ENCODE data around the gene TMEM250. TPM values are rescaled to one million over a fixed set of nuclear protein-coding genes. Genes with fewer than 3 reads are reported as not detected.

TMEM250 gene
- polyA plus RNA-seq, 1 of the 3 experiments (the other 2 are of a cell fraction), result 25.9 TPM

- 64% methylated on average over 4 of the region's 4 CpGs for WGBS (ENCODE audit: low lambda C conversion rate)
- POLR2A ChIA-PET, result no interaction called here
- H3K4me2 ChIP-seq, result no peak overlapping the region
Observed at GRCh38 chr9:136152543-136152866, 33.8 kb upstream of the TMEM250 start.

GRCh38 chr9:136151848-136152542, 33.3 kb upstream of the TMEM250 start:
- POLR2A ChIA-PET, result no interaction called here
- no peaks in the 10 kb centered on the region for H3K36me3 ChIP-seq (replicated peaks in 1 of 2; ENCODE audit: control insufficient read depth in 1 of 2, insufficient read depth in 2 of 2, low read length in 1 of 2)
- no peaks in the 10 kb centered on the region for H3K79me2 ChIP-seq (ENCODE audit: insufficient read depth)
- no peaks in the 10 kb centered on the region for H4K20me1 ChIP-seq (ENCODE audit: insufficient read depth)
- 80% methylated on average over 19 of the region's 27 CpGs for WGBS (ENCODE audit: low lambda C conversion rate)
- H2AFZ ChIP-seq (ENCODE audit: low read depth), result no peak overlapping the region
- no peaks in the 10 kb centered on the region for H3K9me2 ChIP-seq
- CTCF ChIA-PET, result interaction anchor here (1.6 kb wide), 1 partner anchor 13 kb away, joined by 3 read pairs; no protein-coding TSS in a partner anchor
- no peak for DNase-seq
- no peak overlapping the region for H3K27ac ChIP-seq (ENCODE audit: low read depth in 2 of 2, low read length in 1 of 2)
- H3K4me3 ChIP-seq (ENCODE audit: low read depth in 2 of 2, low read length in 1 of 2), result no peak overlapping the region
- no peaks in the 10 kb centered on the region for H3F3A ChIP-seq (replicated peaks; ENCODE audit: insufficient read depth)
- H3K9me3 ChIP-seq, result no peaks in the 10 kb centered on the region
- H3K27me3 ChIP-seq (ENCODE audit: insufficient read depth), result peaks cover 28% of the 10 kb centered on the region
- H3K4me2 ChIP-seq, result no peak overlapping the region
- no peak overlapping the region for H3K9ac ChIP-seq
- no peaks in the 10 kb centered on the region for H3K4me1 ChIP-seq (ENCODE audit: control insufficient read depth in 1 of 2, insufficient read depth in 2 of 2, low read depth in 1 of 2, low read length in 1 of 2)
- TF ChIP-seq RFX5 (IDR thresholded peaks at IDR 0.05; ENCODE audit: low read length) (no peak), JUND (IDR thresholded peaks at IDR 0.05) (no peak), PBX3 (IDR thresholded peaks at IDR 0.05) (no peak), FOSL2 (IDR thresholded peaks at IDR 0.05; ENCODE audit: borderline replicate concordance, low read depth) (no peak), EP300 (IDR thresholded peaks at IDR 0.05; ENCODE audit: borderline replicate concordance in 1 of 2, low read depth in 1 of 2, low read length in 1 of 2) (no peak), IRF3 (IDR thresholded peaks at IDR 0.05; ENCODE audit: low read depth, low read length) (no peak), USF1 (IDR thresholded peaks at IDR 0.05; ENCODE audit: borderline replicate concordance, low read depth) (no peak), CTCF (IDR thresholded peaks at IDR 0.05) (no peak), NFIC (IDR thresholded peaks at IDR 0.05; ENCODE audit: borderline replicate concordance) (no peak)

More at GRCh38 chr9:136152543-136152866, 33.8 kb upstream of the TMEM250 start:
- DNase-seq, result no peak
- Histone ChIP-seq H3K9me2 (no peaks in the 10 kb centered on the region), H4K20me1 (ENCODE audit: insufficient read depth) (no peaks in the 10 kb centered on the region), H3K36me3 (replicated peaks in 1 of 2; ENCODE audit: control insufficient read depth in 1 of 2, insufficient read depth in 2 of 2, low read length in 1 of 2) (no peaks in the 10 kb centered on the region), H3K4me1 (ENCODE audit: control insufficient read depth in 1 of 2, insufficient read depth in 2 of 2, low read depth in 1 of 2, low read length in 1 of 2) (no peaks in the 10 kb centered on the region), H3K4me3 (ENCODE audit: low read depth in 2 of 2, low read length in 1 of 2) (no peak overlapping the region), H3K9me3 (no peaks in the 10 kb centered on the region), H3K9ac (no peak overlapping the region), H3K79me2 (ENCODE audit: insufficient read depth) (no peaks in the 10 kb centered on the region), H3K27ac (ENCODE audit: low read depth in 2 of 2, low read length in 1 of 2) (no peak overlapping the region), H3K27me3 (ENCODE audit: insufficient read depth) (peaks cover 30% of the 10 kb centered on the region), H3F3A (replicated peaks; ENCODE audit: insufficient read depth) (no peaks in the 10 kb centered on the region), H2AFZ (ENCODE audit: low read depth) (no peak overlapping the region)
- no peak for TF ChIP-seq MXI1 (IDR thresholded peaks at IDR 0.05; ENCODE audit: low read depth, low read length)
- no peak for TF ChIP-seq YY1 (IDR thresholded peaks at IDR 0.05; ENCODE audit: low read depth)
- TF ChIP-seq SIN3A (IDR thresholded peaks at IDR 0.05; ENCODE audit: borderline replicate concordance, low read depth, low read length), result no peak
- TF ChIP-seq CTCF (IDR thresholded peaks at IDR 0.05), result no peak
- no peak for TF ChIP-seq RCOR1 (IDR thresholded peaks at IDR 0.05; ENCODE audit: low read length)
- no peak for TF ChIP-seq FOXM1 (IDR thresholded peaks at IDR 0.05; ENCODE audit: low read depth)
- no peak for TF ChIP-seq IRF3 (IDR thresholded peaks at IDR 0.05; ENCODE audit: low read depth, low read length)
- no peak for TF ChIP-seq JUND (IDR thresholded peaks at IDR 0.05)
- CTCF ChIA-PET, result no interaction called here

All from SK-N-SH (cell line).